Glutamatergic neuron (in vitro differentiated cells): ENCODE results near the gene PTTG1IP. TPM values are rescaled to one million over a fixed set of nuclear protein-coding genes. Genes with fewer than 3 reads are reported as not detected.

Experiments
- DNase-seq: peaks from one replicate; pipeline ENCODE4 v3.0.0; 2022
- H3K27ac Mint-ChIP-seq: one replicate; pipeline ENCODE4 v1.8.0; 2020; ENCODE audit warnings: mild to moderate bottlenecking, mixed read lengths, inconsistent platforms; ENCODE audit not compliant: unreplicated experiment
- H3K27me3 Mint-ChIP-seq: one replicate; pipeline ENCODE4 v1.8.0; 2020; ENCODE audit warnings: mild to moderate bottlenecking, moderate library complexity, mixed read lengths, inconsistent platforms; ENCODE audit not compliant: unreplicated experiment
- H3K36me3 Mint-ChIP-seq: one replicate; pipeline ENCODE4 v1.8.0; 2020; ENCODE audit warnings: mild to moderate bottlenecking, mixed read lengths, inconsistent platforms; ENCODE audit not compliant: unreplicated experiment
- H3K4me1 Mint-ChIP-seq: one replicate; pipeline ENCODE4 v1.8.0; 2020; ENCODE audit warnings: mild to moderate bottlenecking, low read depth, mixed read lengths, inconsistent platforms; ENCODE audit not compliant: unreplicated experiment
- H3K4me3 Mint-ChIP-seq: one replicate; pipeline ENCODE4 v1.8.0; 2020; ENCODE audit warnings: mild to moderate bottlenecking, mixed read lengths, inconsistent platforms; ENCODE audit not compliant: unreplicated experiment
- H3K9me3 Mint-ChIP-seq: one replicate; pipeline ENCODE4 v1.8.0; 2020; ENCODE audit warnings: mild to moderate bottlenecking, moderate library complexity, mixed read lengths, inconsistent platforms; ENCODE audit not compliant: unreplicated experiment
- total RNA-seq: library from RNA; stranded (reverse); fragmentation: NEBNext Ultra II Directional; extraction: Animal tissue kit (Norgen Biotek cat#: 25700); gene quantifications from one replicate; pipeline ENCODE4 v1.2.1, GENCODE V29; 2021; ENCODE audit not compliant: unreplicated experiment
- TF ChIP-seq, protein P1 (sequence below): fragments of 200-600 bp; sonication (generic); IDR thresholded peaks from one replicate; pipeline ENCODE4 v1.5.0; 2021; ENCODE audit not compliant: partially characterized antibody, unreplicated experiment

The PTTG1IP gene
- total RNA-seq, 1 donor from 2014 or later: 249 TPM

GRCh38 chr21:44903689-44904088, 30.2 kb upstream of the PTTG1IP start:
- no peak overlapping the region for H3K4me3 Mint-ChIP-seq
- DNase-seq: no peak
- TF ChIP-seq, protein P1, sequence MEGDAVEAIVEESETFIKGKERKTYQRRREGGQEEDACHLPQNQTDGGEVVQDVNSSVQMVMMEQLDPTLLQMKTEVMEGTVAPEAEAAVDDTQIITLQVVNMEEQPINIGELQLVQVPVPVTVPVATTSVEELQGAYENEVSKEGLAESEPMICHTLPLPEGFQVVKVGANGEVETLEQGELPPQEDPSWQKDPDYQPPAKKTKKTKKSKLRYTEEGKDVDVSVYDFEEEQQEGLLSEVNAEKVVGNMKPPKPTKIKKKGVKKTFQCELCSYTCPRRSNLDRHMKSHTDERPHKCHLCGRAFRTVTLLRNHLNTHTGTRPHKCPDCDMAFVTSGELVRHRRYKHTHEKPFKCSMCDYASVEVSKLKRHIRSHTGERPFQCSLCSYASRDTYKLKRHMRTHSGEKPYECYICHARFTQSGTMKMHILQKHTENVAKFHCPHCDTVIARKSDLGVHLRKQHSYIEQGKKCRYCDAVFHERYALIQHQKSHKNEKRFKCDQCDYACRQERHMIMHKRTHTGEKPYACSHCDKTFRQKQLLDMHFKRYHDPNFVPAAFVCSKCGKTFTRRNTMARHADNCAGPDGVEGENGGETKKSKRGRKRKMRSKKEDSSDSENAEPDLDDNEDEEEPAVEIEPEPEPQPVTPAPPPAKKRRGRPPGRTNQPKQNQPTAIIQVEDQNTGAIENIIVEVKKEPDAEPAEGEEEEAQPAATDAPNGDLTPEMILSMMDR: no peak
- H3K36me3 Mint-ChIP-seq: no peaks in the 10 kb centered on the region
- H3K27me3 Mint-ChIP-seq: peaks cover 9% of the 10 kb centered on the region
- peaks cover 1% of the 10 kb centered on the region for H3K9me3 Mint-ChIP-seq
- H3K4me1 Mint-ChIP-seq: peaks cover 6% of the 10 kb centered on the region
- no peak overlapping the region for H3K27ac Mint-ChIP-seq

GRCh38 chr21:44903050-44903685, 29.7 kb upstream of the PTTG1IP start:
- Mint-ChIP-seq H3K9me3 (peaks cover 6% of the 10 kb centered on the region), H3K27me3 (peaks cover 11% of the 10 kb centered on the region), H3K27ac (no peak overlapping the region), H3K4me3 (peak overlapping the region; percentile 13), H3K36me3 (no peaks in the 10 kb centered on the region), H3K4me1 (peaks cover 7% of the 10 kb centered on the region)
- TF ChIP-seq, protein P1: no peak
- DNase-seq: no peak

DNA sequence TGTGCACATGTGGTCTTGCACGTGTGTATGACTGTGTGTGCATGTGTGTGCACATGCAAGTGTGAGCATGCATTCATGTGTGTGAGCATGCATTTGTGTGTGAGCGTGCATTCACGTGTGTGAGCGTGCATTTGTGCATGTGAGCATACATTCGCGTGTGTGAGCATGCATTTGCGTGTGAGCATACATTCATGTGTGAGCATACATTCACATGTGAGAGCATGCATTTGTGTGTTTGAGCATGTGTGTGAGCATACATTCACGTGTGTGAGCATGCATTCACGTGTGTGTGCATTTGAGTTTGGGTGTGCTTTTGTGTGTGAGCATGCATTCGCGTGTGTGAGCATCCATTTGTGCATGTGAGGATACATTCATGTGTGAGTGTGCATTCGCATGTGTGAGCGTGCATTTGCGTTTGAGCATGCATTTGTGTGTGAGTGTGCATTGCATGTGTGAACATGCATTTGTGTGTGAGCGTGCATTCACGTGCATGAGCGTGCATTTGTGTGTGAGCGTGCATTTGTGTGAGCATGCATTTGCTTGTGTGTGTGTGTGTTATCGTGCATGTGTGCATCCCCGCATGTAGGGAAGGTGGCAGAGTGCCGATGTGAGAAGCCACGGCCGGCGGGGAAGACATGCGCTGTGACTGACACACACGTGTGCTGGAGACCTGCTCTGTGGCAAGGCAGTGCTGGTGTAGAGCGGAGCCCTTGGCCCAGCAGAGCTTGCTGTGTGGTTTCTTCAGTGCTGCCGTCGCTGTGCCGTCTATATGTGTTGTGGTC, 29.0 kb upstream of the PTTG1IP start:
- DNase-seq: no peak
- Mint-ChIP-seq H3K4me1 (peaks cover 7% of the 10 kb centered on the region), H3K9me3 (peaks cover 5% of the 10 kb centered on the region), H3K27me3 (peaks cover 12% of the 10 kb centered on the region), H3K36me3 (no peaks in the 10 kb centered on the region), H3K4me3 (peak overlapping the region; percentile 13), H3K27ac (no peak overlapping the region)
- TF ChIP-seq, protein P1: no peak

- DNase-seq: no peak
- H3K9me3 Mint-ChIP-seq: peaks cover 5% of the 10 kb centered on the region
- H3K27me3 Mint-ChIP-seq: peaks cover 12% of the 10 kb centered on the region
- peaks cover 7% of the 10 kb centered on the region for H3K4me1 Mint-ChIP-seq
- no peak overlapping the region for H3K27ac Mint-ChIP-seq
- no peaks in the 10 kb centered on the region for H3K36me3 Mint-ChIP-seq
- H3K4me3 Mint-ChIP-seq: no peak overlapping the region
- TF ChIP-seq, protein P1: no peak
These were observed 28.0 kb upstream of the PTTG1IP start for GRCh38 chr21:44901391-44902074.
